ENCODE data around the gene FAM89B.

DNA sequence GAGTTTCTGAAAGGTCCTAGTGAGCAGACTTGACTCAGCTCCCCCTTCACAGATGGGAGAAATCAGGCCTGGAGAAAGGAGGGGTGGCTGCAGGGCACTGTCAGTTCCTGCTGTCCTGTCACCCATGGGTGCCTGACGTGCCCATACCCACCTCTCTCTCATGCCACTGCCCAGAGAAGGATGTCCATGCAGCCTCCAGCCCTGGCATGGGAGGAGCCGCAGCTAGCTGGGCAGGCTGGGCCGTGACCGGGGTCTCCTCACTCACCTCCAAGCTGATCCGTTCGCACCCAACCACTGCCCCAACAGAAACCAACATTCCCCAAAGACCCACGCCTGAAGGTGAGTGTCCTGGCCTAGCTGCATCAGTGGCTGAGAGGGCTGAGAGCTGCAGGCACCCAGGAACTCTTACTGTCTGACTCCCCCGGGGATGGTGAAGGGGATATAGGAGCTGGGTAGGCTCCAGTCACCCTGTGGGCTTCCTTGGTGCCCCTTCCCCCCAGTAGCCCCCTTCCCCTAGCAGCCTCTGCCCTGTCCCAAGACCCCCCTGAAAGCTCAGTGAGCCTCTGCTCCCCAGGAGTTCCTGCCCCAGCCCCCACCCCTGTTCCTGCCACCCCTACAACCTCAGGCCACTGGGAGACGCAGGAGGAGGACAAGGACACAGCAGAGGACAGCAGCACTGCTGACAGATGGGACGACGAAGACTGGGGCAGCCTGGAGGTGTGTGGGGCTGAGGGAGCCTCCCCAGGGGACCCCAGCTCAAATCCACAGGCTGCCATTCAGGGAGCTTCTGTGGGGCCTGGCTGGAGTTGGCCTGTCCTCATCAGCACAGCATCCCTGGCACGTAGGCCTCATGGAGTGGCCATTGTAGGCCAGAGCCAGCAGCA is 35.7 kb upstream of the FAM89B start:
- TF ChIP-seq CTCF (conservative IDR thresholded peaks at IDR 0.05 in 1 of 2, IDR thresholded peaks at IDR 0.05 in 1 of 2; ENCODE audit: extremely low read depth in 1 of 2, insufficient read depth in 1 of 2, low read depth in 1 of 2, low read length in 2 of 2) (no peak), EZH2 (IDR thresholded peaks at IDR 0.05; ENCODE audit: borderline replicate concordance, low read length) (no peak)

Data from mammary epithelial cell (primary cell).